ENCODE results near the gene LRRC56.

GRCh38 chr11:555227-555779 lies 18.0 kb downstream of the LRRC56 start:
- TF ChIP-seq POLR2A (IDR thresholded peaks at IDR 0.05) (no peak), CTCF (IDR thresholded peaks at IDR 0.05) (no peak)

Measured in lower leg skin (tissue), 3 donors.